Ovary (tissue), 9 donors: ENCODE measurements around the gene FAM98B. TPM values are rescaled to one million over a fixed set of nuclear protein-coding genes. Genes with fewer than 3 reads are reported as not detected.

Source experiments
- DNase-seq, 5 donors: peaks; one replicate each; pipeline ENCODE4 v3.0.0-alpha.2; 2019 to 2020
- H3K27ac ChIP-seq, 2 donors: fragments of 200-600 bp; one replicate each; pipeline versions ENCODE4 v1.5.1 to v1.8.0; 2019 to 2022
- H3K27me3 ChIP-seq: fragments of 200-600 bp; one replicate; pipeline ENCODE4 v1.8.0; 2022
- H3K36me3 ChIP-seq: fragments of 200-600 bp; sonication (generic); one replicate; pipeline ENCODE4 v1.5.1; 2019
- H3K4me1 ChIP-seq: one replicate; pipeline ENCODE4 v1.8.1; 2013; ENCODE audit warnings: mild to moderate bottlenecking, moderate library complexity; ENCODE audit not compliant: insufficient read depth
- H3K4me3 ChIP-seq: fragments of 200-600 bp; sonication (generic); one replicate; pipeline ENCODE4 v1.5.1; 2017
- H3K9me3 ChIP-seq, 2 donors: fragments of 200-600 bp in 1 of 2; sonication (generic) in 1 of 2; one replicate each; pipeline versions ENCODE4 v1.5.1 to v1.8.1; 2013 to 2019; ENCODE audit warnings: mild to moderate bottlenecking in 1 of 2, moderate library complexity in 1 of 2
- CTCF ChIP-seq, 3 donors: fragments of 450-650 bp in 2 of 3; fragments of 200-600 bp in 1 of 3; IDR thresholded peaks; one replicate each; pipeline versions ENCODE4 v1.5.1 to v1.8.0; 2016 to 2022; ENCODE audit warnings: antibody characterized with exemption in 3 of 3, mild to moderate bottlenecking in 1 of 3
- EP300 ChIP-seq: sonication (generic); formaldehyde crosslinking; IDR thresholded peaks from one replicate; pipeline ENCODE4 v1.6.1; 2017; ENCODE audit warnings: antibody characterized with exemption
- POLR2A ChIP-seq: fragments of 450-650 bp; IDR thresholded peaks from one replicate; pipeline ENCODE4 v1.6.1; 2017; ENCODE audit warnings: antibody characterized with exemption, mild to moderate bottlenecking, moderate library complexity
- WGBS, 3 donors: extraction: QIAGEN DNeasy Blood & Tissue Kit in 1 of 3; methylation state at CpG; one replicate each; pipeline versions ENCODE4 v1.1.5 to v1.1.7; 2013 to 2017; 5-methylcytosine and 5-hydroxymethylcytosine counted together
- intact Hi-C, 4 donors: fragments of 100-400 bp; cut with DNase I; formaldehyde crosslinking; loops; one replicate each; pipeline versions ENCODE4 v1.11.0 to v1.15.1; 2022 to 2023
- polyA plus RNA-seq, 2 donors: library from polyadenylated mRNA; stranded (reverse); fragments of 200-250 nt in 1 of 2; fragments of 350-450 nt in 1 of 2; fragmentation: Illumina TruSeq in 1 of 2; extraction: RNeasy Lipid Tissue Mini Kit (QIAGEN cat#74804) in 1 of 2; gene quantifications; one replicate each; pipeline ENCODE4 v1.2.3, GENCODE V29; 2013 to 2014
- total RNA-seq, 7 donors: library from RNA; depleted of rRNA in 2 of 7; stranded (reverse); fragments of >200 nt in 2 of 7; fragmentation: NEBNext Ultra II Directional in 3 of 7; extraction: Animal tissue kit (Norgen Biotek cat#: 25700) in 3 of 7; gene quantifications; one replicate each; pipeline versions ENCODE4 v1.1.0 to v1.2.4, GENCODE V29; 2016 to 2023
- donor health status: DM: no; HTN: no; CAD: no; lungs with moderate emphysema.
- donor health status: DM: no; HTN: no; CAD: no.
- donor health status: Bipolar disorder and iron deficiency.
- donor health status: DM: yes; HTN: yes; CAD: no.
- donor health status: DM: no; HTN: no; CAD: no.
- donor health status: DM: yes; HTN: yes; CAD: no.

FAM98B gene
- total and polyA plus RNA-seq, 9 donors = 9.4 to 35.3 (median 19.8) TPM

GRCh38 chr15:38477637-38478036, 23.7 kb downstream of the FAM98B start:
- no peaks in the 10 kb centered on the region for H3K9me3 ChIP-seq
- WGBS, 3 donors = 48 to 50% (median 50%) methylated on average over 4 of the region's 4 CpGs
- no peaks in the 10 kb centered on the region for H3K4me1 ChIP-seq
- DNase-seq = no peak
- no peak overlapping the region for H3K27ac ChIP-seq
- TF ChIP-seq POLR2A = no peak
- no peak for TF ChIP-seq CTCF (IDR thresholded peaks at IDR 0.05)
- TF ChIP-seq EP300 = no peak
- H3K27me3 ChIP-seq = no peaks in the 10 kb centered on the region
- H3K4me3 ChIP-seq = no peak overlapping the region
- intact Hi-C loops = no loop called here
- no peaks in the 10 kb centered on the region for H3K36me3 ChIP-seq

- TF ChIP-seq CTCF (IDR thresholded peaks at IDR 0.05) (no peak), POLR2A (no peak), EP300 (no peak)
- no peaks in the 10 kb centered on the region for H3K36me3 ChIP-seq
- intact Hi-C loops = no loop called here
These were observed 25.3 kb downstream of the FAM98B start for GRCh38 chr15:38479266-38479665.

GRCh38 chr15:38479756-38480155, 25.8 kb downstream of the FAM98B start:
- 97 to 99% (median 98%) methylated on average over 1 of the region's 1 CpG for WGBS, 3 donors
- Histone ChIP-seq H3K9me3 (no peaks in the 10 kb centered on the region), H3K4me3 (no peak overlapping the region), H3K27me3 (no peaks in the 10 kb centered on the region), H3K27ac (no peak overlapping the region), H3K36me3 (no peaks in the 10 kb centered on the region), H3K4me1 (no peaks in the 10 kb centered on the region)
- intact Hi-C loops = no loop called here
- TF ChIP-seq CTCF (IDR thresholded peaks at IDR 0.05) = no peak
- no peak for TF ChIP-seq EP300
- no peak for TF ChIP-seq POLR2A
- DNase-seq = no peak

More at GRCh38 chr15:38479266-38479665, 25.3 kb downstream of the FAM98B start:
- Histone ChIP-seq H3K4me1 (no peaks in the 10 kb centered on the region), H3K9me3 (no peaks in the 10 kb centered on the region), H3K4me3 (no peak overlapping the region), H3K27ac (no peak overlapping the region), H3K27me3 (no peaks in the 10 kb centered on the region)
- DNase-seq = no peak

- no peak for TF ChIP-seq CTCF (IDR thresholded peaks at IDR 0.05)
- no peak for TF ChIP-seq POLR2A
- TF ChIP-seq EP300 = no peak
- no peaks in the 10 kb centered on the region for H3K27me3 ChIP-seq
- no peaks in the 10 kb centered on the region for H3K4me1 ChIP-seq
- H3K27ac ChIP-seq = no peak overlapping the region
- no peak overlapping the region for H3K4me3 ChIP-seq
- H3K36me3 ChIP-seq = no peaks in the 10 kb centered on the region
- intact Hi-C loops = no loop called here
- no peak for DNase-seq
- 93 to 96% (median 93%) methylated on average over 5 of the region's 5 CpGs for WGBS, 3 donors
- H3K9me3 ChIP-seq = no peaks in the 10 kb centered on the region
These were observed 27.2 kb downstream of the FAM98B start for GRCh38 chr15:38481113-38481512.

GRCh38 chr15:38481761-38482160, 27.8 kb downstream of the FAM98B start:
- Histone ChIP-seq H3K4me1 (no peaks in the 10 kb centered on the region), H3K9me3 (no peaks in the 10 kb centered on the region), H3K36me3 (no peaks in the 10 kb centered on the region), H3K4me3 (no peak overlapping the region), H3K27ac (no peak overlapping the region), H3K27me3 (no peaks in the 10 kb centered on the region)
- WGBS, 3 donors = 95 to 99% (median 96%) methylated on average over 3 of the region's 3 CpGs
- DNase-seq = no peak
- TF ChIP-seq POLR2A (no peak), CTCF (IDR thresholded peaks at IDR 0.05) (no peak), EP300 (no peak)
- intact Hi-C loops = no loop called here
